HepG2 (cell line): ENCODE measurements around the gene CTNNA2. TPM values are rescaled to one million over a fixed set of nuclear protein-coding genes. Genes with fewer than 3 reads are reported as not detected.

Experiments used
- ATAC-seq: fragments of 200-7000 bp; cut with Tn5 transposase; 3 replicates; pipeline ENCODE4 v1.9.1; 2020; ENCODE audit warnings: mild to moderate bottlenecking, moderate library complexity
- BruUV-seq: library from RNA; stranded (reverse); fragments of 400-500 nt; replicated peaks from 2 replicates; lab custom pipeline; 2021; lab: Mats Ljungman, UMichigan
- CTCF ChIA-PET: fragments of 300-600 bp; formaldehyde crosslinking; extraction: SDS; loops from one replicate; lab custom pipeline; 2021; ENCODE audit warnings: low total read pairs, inconsistent platforms, low intra/inter-chr PET ratio; lab: Yijun Ruan, JAX
- POLR2A ChIA-PET: fragments of 350-600 bp; sonication (Branson Sonifier 250); formaldehyde crosslinking; loops from one replicate; lab custom pipeline; 2020; ENCODE audit warnings: antibody characterized with exemption, inconsistent platforms; lab: Yijun Ruan, JAX
- DNase-seq: peaks from one replicate; pipeline ENCODE4 v3.0.0-alpha.2; 2015; ENCODE audit warnings: low spot score
- FAIRE-seq: peaks from 3 replicates; lab custom pipeline; 2011; peaks lifted over from hg19 to GRCh38; lab: Jason Lieb, UNC
- H2AFZ ChIP-seq: one replicate; pipeline ENCODE4 v1.6.1; 2011; ENCODE audit warnings: low read length, inconsistent platforms
- H3K27ac ChIP-seq: fragments of 300-600 bp; 3 replicates; pipeline ENCODE4 v1.8.0; 2011; ENCODE audit warnings: mixed run types, mild to moderate bottlenecking, mixed read lengths, low read length, inconsistent platforms; ENCODE audit not compliant: insufficient read depth; ENCODE audit errors: extremely low read length
- H3K27me3 ChIP-seq, 2 experiments: fragments of 200-600 bp in 1 of 2; 2 replicates in 1 of 2; 3 replicates in 1 of 2; pipeline versions ENCODE4 v1.6.0 to v1.8.0; 2011; ENCODE audit warnings: low read length in 2 of 2, mild to moderate bottlenecking in 2 of 2, moderate library complexity in 2 of 2, inconsistent platforms in 1 of 2; ENCODE audit not compliant: insufficient read depth in 2 of 2, control insufficient read depth in 1 of 2
- H3K36me3 ChIP-seq, 2 experiments: fragments of 200-600 bp in 1 of 2; replicated peaks in 1 of 2; 2 replicates in 1 of 2; 3 replicates in 1 of 2; pipeline versions ENCODE4 v1.5.1 to v1.8.0; 2011; ENCODE audit warnings: low read length in 2 of 2, inconsistent platforms in 1 of 2; ENCODE audit not compliant: insufficient read depth in 2 of 2, control insufficient read depth in 1 of 2
- H3K4me1 ChIP-seq: 2 replicates; pipeline ENCODE4 v1.5.1; 2012; ENCODE audit warnings: low read length, inconsistent platforms; ENCODE audit not compliant: insufficient read depth
- H3K4me2 ChIP-seq: 2 replicates; pipeline ENCODE4 v1.6.0; 2011; ENCODE audit warnings: low read depth, low read length, inconsistent platforms
- H3K4me3 ChIP-seq, 3 experiments: fragments of 200-600 bp in 1 of 3; sonication (generic), shearing (Covaris generic) in 1 of 3; replicated peaks in 1 of 3; 2 replicates each; pipeline ENCODE4 v1.5.1; 2011 to 2016; ENCODE audit warnings: low read length in 3 of 3, inconsistent platforms in 2 of 3, low read depth in 2 of 3, mild to moderate bottlenecking in 2 of 3, control low read depth in 1 of 3, mixed read lengths in 1 of 3; ENCODE audit not compliant: insufficient read depth in 1 of 3
- H3K79me2 ChIP-seq: one replicate; pipeline ENCODE4 v1.6.1; 2011; ENCODE audit warnings: low read length, inconsistent platforms; ENCODE audit not compliant: insufficient read depth
- H3K9ac ChIP-seq: 2 replicates; pipeline ENCODE4 v1.6.0; 2011; ENCODE audit warnings: mild to moderate bottlenecking, low read depth, low read length, inconsistent platforms; ENCODE audit not compliant: insufficient read depth
- H3K9me3 ChIP-seq: 2 replicates; pipeline ENCODE4 v1.5.1; 2012; ENCODE audit warnings: mild to moderate bottlenecking, low read length
- H4K20me1 ChIP-seq: 2 replicates; pipeline ENCODE4 v1.6.0; 2011; ENCODE audit warnings: inconsistent platforms, mild to moderate bottlenecking, low read length, moderate library complexity; ENCODE audit not compliant: insufficient read depth
- KDM2A ChIP-seq: sonication (generic); formaldehyde crosslinking; IDR thresholded peaks from 2 replicates; pipeline ENCODE4 v1.4.0; 2020; ENCODE audit warnings: low read depth, missing genetic modification reagents, borderline replicate concordance
- RFXANK ChIP-seq: IDR thresholded peaks from 2 replicates; pipeline ENCODE4 v1.6.1; 2016
- SNAPC2 ChIP-seq: sonication (generic); formaldehyde crosslinking; IDR thresholded peaks from 2 replicates; pipeline ENCODE4 v1.8.1; 2022; ENCODE audit warnings: mild to moderate bottlenecking, missing genetic modification reagents
- ZNF20 ChIP-seq: sonication (generic); formaldehyde crosslinking; IDR thresholded peaks from 2 replicates; pipeline ENCODE4 v1.4.0; 2020; ENCODE audit warnings: mild to moderate bottlenecking, moderate library complexity, missing genetic modification reagents
- ZNF484 ChIP-seq: sonication (generic); formaldehyde crosslinking; IDR thresholded peaks from 2 replicates; pipeline ENCODE4 v1.5.1; 2020; ENCODE audit warnings: mild to moderate bottlenecking, low read depth, missing genetic modification reagents, borderline replicate concordance
- ZNF577 ChIP-seq: sonication (generic); formaldehyde crosslinking; IDR thresholded peaks from 2 replicates; pipeline ENCODE4 v1.4.0; 2020; ENCODE audit warnings: mild to moderate bottlenecking, low read depth, missing genetic modification reagents, borderline replicate concordance
- ZNF782 ChIP-seq: sonication (generic); formaldehyde crosslinking; IDR thresholded peaks from 2 replicates; pipeline ENCODE4 v1.4.0; 2020; ENCODE audit warnings: missing genetic modification reagents, mild to moderate bottlenecking, borderline replicate concordance
- WGBS: methylation state at CpG from one replicate; pipeline ENCODE4 v1.1.6; 2017; ENCODE audit warnings: low lambda C conversion rate; 5-methylcytosine and 5-hydroxymethylcytosine counted together
- in situ Hi-C: cut with HindIII; loops from 2 replicates; pipeline ENCODE4 v1.10.0; 2017; ENCODE audit warnings: low pct_unique_long_range_greater_than_20kb; ENCODE audit not compliant: extremely low pct_ligation_motif_present
- intact Hi-C: fragments of 100-400 bp; cut with micrococcal nuclease; formaldehyde crosslinking; loops from one replicate; pipeline ENCODE4 v1.10.0; 2022; ENCODE audit not compliant: unreplicated experiment
- polyA plus RNA-seq, 8 experiments: library from polyadenylated mRNA; depleted of rRNA in 3 of 8; stranded (reverse) in 7 of 8; unstranded in 1 of 8; fragments of >200 nt; fragmentation: Illumina TruSeq in 4 of 8; extraction: Trizol in 4 of 8; gene quantifications; 2 replicates each; pipeline versions ENCODE4 v1.2.1 to v1.2.3, GENCODE V29; 2011 to 2016; ENCODE audit warnings: low read depth in 4 of 8, missing spikeins in 1 of 8, mixed read lengths in 1 of 8; ENCODE audit not compliant: insufficient read depth in 1 of 8
- total RNA-seq, 5 experiments: library from RNA; depleted of rRNA; stranded (reverse); fragments of >200 nt; fragmentation: Illumina TruSeq; extraction: Trizol; gene quantifications; 2 replicates each; pipeline ENCODE4 v1.2.3, GENCODE V29; 2016; ENCODE audit warnings: low read depth in 1 of 5
- TF ChIP-seq, protein P1 (sequence below): sonication (generic); formaldehyde crosslinking; IDR thresholded peaks from 2 replicates; pipeline ENCODE4 v1.4.0; 2020; ENCODE audit warnings: missing genetic modification reagents
- TF ChIP-seq, protein P2 (sequence below): IDR thresholded peaks from 2 replicates; pipeline ENCODE4 v1.6.1; 2016; ENCODE audit warnings: mild to moderate bottlenecking
- TF ChIP-seq, protein P3 (sequence below): IDR thresholded peaks from 2 replicates; pipeline ENCODE4 v1.6.1; 2016; ENCODE audit warnings: missing compliant biosample characterization, missing genetic modification reagents, borderline replicate concordance
- TF ChIP-seq, protein P4 (sequence below): sonication (generic); formaldehyde crosslinking; IDR thresholded peaks from 2 replicates; pipeline ENCODE4 v1.4.0; 2020; ENCODE audit warnings: mild to moderate bottlenecking, missing genetic modification reagents
- TF ChIP-seq, protein P5 (sequence below): sonication (generic); formaldehyde crosslinking; IDR thresholded peaks from 2 replicates; pipeline ENCODE4 v1.4.0; 2020; ENCODE audit warnings: mild to moderate bottlenecking, low read depth, missing genetic modification reagents

The CTNNA2 gene
- total and polyA plus RNA-seq, 2 of the 13 experiments (the other 11 are each of a cell fraction or from before 2014, with no cell fraction given), result not detected

DNA sequence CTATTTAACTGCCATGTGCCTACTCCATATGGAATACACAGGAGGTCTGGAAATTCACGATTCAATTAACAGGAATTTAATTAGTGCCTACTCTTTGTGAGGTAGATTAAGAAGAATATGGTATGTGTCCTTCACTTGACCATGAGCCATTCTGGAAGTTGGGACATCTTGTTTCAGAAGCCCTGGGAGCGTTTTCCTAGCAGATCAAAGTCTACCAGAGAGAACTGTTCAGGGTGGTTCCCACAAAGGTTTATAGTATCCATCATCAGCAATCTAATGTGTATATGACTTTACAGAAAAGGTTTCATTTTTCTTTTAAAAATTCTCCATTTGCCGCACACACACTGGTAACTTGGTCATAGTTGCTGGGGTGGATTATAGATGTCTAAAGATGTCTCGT is 632.6 kb downstream of the CTNNA2 start:
- POLR2A ChIA-PET, result no interaction called here
- H3K4me1 ChIP-seq, result no peaks in the 10 kb centered on the region
- no peaks in the 10 kb centered on the region for H3K79me2 ChIP-seq
- ATAC-seq (no peak), FAIRE-seq (no peak), DNase-seq (no peak)
- 27% methylated on average over 4 of the region's 4 CpGs for WGBS
- intact Hi-C loops, result no loop called here
- no peaks in the 10 kb centered on the region for H3K36me3 ChIP-seq
- H2AFZ ChIP-seq, result no peak overlapping the region
- in situ Hi-C loops, result no loop called here
- H3K4me3 ChIP-seq, result no peak overlapping the region
- BruUV-seq, result no TSS peak
- H3K9me3 ChIP-seq, result no peaks in the 10 kb centered on the region
- H3K27ac ChIP-seq, result no peak overlapping the region
- H3K27me3 ChIP-seq, result no peaks in the 10 kb centered on the region
- no peaks in the 10 kb centered on the region for H4K20me1 ChIP-seq
- H3K9ac ChIP-seq, result no peak overlapping the region
- no peak overlapping the region for H3K4me2 ChIP-seq
- CTCF ChIA-PET, result no interaction called here
- TF ChIP-seq RFXANK, result no peak
- TF ChIP-seq KDM2A (CRISPR knock-in tag), result no peak
- no peak for TF ChIP-seq ZNF577 (CRISPR knock-in tag)
- no peak for TF ChIP-seq ZNF782
- TF ChIP-seq, protein P1, sequence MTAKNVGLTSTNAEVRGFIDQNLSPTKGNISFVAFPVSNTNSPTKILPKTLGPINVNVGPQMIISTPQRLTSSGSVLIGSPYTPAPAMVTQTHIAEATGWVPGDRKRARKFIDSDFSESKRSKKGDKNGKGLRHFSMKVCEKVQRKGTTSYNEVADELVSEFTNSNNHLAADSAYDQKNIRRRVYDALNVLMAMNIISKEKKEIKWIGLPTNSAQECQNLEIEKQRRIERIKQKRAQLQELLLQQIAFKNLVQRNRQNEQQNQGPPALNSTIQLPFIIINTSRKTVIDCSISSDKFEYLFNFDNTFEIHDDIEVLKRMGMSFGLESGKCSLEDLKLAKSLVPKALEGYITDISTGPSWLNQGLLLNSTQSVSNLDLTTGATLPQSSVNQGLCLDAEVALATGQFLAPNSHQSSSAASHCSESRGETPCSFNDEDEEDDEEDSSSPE (CRISPR knock-in tag), result no peak
- TF ChIP-seq, protein P2, sequence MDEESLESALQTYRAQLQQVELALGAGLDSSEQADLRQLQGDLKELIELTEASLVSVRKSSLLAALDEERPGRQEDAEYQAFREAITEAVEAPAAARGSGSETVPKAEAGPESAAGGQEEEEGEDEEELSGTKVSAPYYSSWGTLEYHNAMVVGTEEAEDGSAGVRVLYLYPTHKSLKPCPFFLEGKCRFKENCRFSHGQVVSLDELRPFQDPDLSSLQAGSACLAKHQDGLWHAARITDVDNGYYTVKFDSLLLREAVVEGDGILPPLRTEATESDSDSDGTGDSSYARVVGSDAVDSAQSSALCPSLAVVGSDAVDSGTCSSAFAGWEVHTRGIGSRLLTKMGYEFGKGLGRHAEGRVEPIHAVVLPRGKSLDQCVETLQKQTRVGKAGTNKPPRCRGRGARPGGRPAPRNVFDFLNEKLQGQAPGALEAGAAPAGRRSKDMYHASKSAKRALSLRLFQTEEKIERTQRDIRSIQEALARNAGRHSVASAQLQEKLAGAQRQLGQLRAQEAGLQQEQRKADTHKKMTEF (CRISPR knock-in tag), result no peak
- TF ChIP-seq, protein P3, sequence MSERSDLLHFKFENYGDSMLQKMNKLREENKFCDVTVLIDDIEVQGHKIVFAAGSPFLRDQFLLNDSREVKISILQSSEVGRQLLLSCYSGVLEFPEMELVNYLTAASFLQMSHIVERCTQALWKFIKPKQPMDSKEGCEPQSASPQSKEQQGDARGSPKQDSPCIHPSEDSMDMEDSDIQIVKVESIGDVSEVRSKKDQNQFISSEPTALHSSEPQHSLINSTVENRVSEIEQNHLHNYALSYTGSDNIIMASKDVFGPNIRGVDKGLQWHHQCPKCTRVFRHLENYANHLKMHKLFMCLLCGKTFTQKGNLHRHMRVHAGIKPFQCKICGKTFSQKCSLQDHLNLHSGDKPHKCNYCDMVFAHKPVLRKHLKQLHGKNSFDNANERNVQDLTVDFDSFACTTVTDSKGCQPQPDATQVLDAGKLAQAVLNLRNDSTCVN (CRISPR knock-in tag), result no peak
- TF ChIP-seq SNAPC2, result no peak
- TF ChIP-seq, protein P4, sequence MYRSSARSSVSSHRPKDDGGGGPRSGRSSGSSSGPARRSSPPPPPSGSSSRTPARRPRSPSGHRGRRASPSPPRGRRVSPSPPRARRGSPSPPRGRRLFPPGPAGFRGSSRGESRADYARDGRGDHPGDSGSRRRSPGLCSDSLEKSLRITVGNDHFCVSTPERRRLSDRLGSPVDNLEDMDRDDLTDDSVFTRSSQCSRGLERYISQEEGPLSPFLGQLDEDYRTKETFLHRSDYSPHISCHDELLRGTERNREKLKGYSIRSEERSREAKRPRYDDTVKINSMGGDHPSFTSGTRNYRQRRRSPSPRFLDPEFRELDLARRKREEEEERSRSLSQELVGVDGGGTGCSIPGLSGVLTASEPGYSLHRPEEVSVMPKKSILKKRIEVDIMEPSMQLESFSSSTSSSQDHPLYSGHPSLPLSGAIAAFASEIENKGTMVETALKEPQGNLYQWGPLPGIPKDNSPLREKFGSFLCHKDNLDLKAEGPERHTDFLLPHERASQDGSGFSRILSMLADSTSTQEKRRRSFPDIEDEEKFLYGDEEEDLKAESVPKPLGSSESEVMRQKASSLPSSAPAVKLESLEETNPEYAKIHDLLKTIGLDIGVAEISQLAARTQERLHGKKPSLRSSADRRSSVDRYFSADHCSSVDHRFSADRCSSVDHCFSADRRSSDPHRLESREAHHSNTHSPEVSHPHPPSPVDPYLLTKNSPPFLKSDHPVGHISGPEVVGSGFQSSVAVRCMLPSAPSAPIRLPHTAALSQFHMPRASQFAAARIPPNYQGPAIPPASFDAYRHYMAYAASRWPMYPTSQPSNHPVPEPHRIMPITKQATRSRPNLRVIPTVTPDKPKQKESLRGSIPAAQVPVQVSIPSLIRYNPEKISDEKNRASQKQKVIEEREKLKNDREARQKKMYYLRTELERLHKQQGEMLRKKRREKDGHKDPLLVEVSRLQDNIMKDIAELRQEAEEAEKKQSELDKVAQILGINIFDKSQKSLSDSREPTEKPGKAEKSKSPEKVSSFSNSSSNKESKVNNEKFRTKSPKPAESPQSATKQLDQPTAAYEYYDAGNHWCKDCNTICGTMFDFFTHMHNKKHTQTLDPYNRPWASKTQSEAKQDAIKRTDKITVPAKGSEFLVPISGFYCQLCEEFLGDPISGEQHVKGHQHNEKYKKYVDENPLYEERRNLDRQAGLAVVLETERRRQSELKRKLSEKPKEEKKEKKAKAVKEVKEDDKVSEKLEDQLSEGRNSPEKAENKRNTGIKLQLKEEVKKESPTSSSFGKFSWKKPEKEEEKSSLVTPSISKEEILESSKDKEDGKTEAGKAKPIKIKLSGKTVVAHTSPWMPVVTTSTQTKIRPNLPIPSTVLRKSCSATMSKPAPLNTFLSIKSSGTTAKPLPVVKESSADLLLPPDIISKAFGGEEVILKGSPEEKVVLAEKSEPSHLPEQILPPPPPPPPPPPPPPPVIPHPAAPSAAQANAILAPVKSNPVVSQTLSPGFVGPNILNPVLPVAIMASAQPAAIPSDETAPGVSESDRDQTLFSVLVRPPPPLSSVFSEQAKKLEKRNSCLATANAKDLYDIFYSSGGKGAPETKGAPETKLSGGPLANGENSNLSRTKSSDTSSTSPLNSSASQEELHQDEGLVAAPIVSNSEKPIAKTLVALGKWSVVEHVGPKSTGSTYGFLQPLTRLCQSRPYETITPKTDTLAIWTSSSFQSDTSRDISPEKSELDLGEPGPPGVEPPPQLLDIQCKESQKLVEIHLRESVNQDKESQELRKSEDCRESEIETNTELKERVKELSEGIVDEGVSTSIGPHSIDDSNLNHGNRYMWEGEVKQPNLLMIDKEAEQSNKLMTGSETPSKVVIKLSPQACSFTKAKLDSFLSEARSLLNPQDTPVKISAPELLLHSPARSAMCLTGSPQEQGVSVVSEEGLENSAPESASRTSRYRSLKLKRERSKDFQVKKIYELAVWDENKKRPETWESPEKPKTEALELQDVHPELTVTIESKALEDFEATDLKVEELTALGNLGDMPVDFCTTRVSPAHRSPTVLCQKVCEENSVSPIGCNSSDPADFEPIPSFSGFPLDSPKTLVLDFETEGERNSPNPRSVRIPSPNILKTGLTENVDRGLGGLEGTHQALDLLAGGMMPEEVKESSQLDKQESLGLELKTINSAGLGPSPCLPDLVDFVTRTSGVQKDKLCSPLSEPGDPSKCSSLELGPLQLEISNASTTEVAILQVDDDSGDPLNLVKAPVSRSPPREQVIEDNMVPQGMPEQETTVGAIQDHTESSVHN (CRISPR knock-in tag), result no peak
- TF ChIP-seq, protein P5, sequence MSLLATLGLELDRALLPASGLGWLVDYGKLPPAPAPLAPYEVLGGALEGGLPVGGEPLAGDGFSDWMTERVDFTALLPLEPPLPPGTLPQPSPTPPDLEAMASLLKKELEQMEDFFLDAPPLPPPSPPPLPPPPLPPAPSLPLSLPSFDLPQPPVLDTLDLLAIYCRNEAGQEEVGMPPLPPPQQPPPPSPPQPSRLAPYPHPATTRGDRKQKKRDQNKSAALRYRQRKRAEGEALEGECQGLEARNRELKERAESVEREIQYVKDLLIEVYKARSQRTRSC, result no peak
- TF ChIP-seq ZNF20 (CRISPR knock-in tag), result no peak
- no peak for TF ChIP-seq ZNF484 (CRISPR knock-in tag)
